Caki2 (cell line): ENCODE data around the gene FSIP1. TPM values are rescaled to one million over a fixed set of nuclear protein-coding genes. Genes with fewer than 3 reads are reported as not detected.

Experiments
- DNase-seq: peaks from one replicate; pipeline ENCODE4 v3.0.0-alpha.2; 2015; ENCODE audit warnings: low read depth
- in situ Hi-C: cut with HindIII; loops from 2 replicates; pipeline ENCODE4 v1.10.0; 2016; ENCODE audit warnings: low sequenced_read_pairs, low pct_unique_long_range_greater_than_20kb, mixed read lengths
- total RNA-seq: library from RNA; depleted of rRNA; stranded (reverse); fragments of >200 nt; shearing (Covaris generic); gene quantifications from 2 replicates; pipeline ENCODE4 v1.2.3, GENCODE V29; 2014; ENCODE audit warnings: low replicate concordance

Gene FSIP1
- total RNA-seq, 1 experiment from 2014 or later = not detected

- DNase-seq = no peak
- in situ Hi-C loops = no loop called here
Observed at GRCh38 chr15:39737196-39737550, 45.5 kb downstream of the FSIP1 start.

- DNase-seq = no peak
- in situ Hi-C loops = no loop called here
Observed at GRCh38 chr15:39736412-39737195, 46.0 kb downstream of the FSIP1 start.

- in situ Hi-C loops = no loop called here
Observed at GRCh38 chr15:39735120-39735717, 47.4 kb downstream of the FSIP1 start.

GRCh38 chr15:39731266-39731665, 51.4 kb downstream of the FSIP1 start:
- in situ Hi-C loops = no loop called here
- DNase-seq = no peak

More at GRCh38 chr15:39735120-39735717, 47.4 kb downstream of the FSIP1 start:
- DNase-seq = no peak

- no peak for DNase-seq
Observed at GRCh38 chr15:39730552-39730951, 52.1 kb downstream of the FSIP1 start.

GRCh38 chr15:39729500-39729899, 53.1 kb downstream of the FSIP1 start:
- DNase-seq = no peak

More at GRCh38 chr15:39730552-39730951, 52.1 kb downstream of the FSIP1 start:
- in situ Hi-C loops = no loop called here

GRCh38 chr15:39728845-39729244, 53.8 kb downstream of the FSIP1 start:
- no peak for DNase-seq
- in situ Hi-C loops = no loop called here

More at GRCh38 chr15:39729500-39729899, 53.1 kb downstream of the FSIP1 start:
- in situ Hi-C loops = no loop called here

- no peak for DNase-seq
- in situ Hi-C loops = no loop called here
Observed at GRCh38 chr15:39721893-39722292, 60.7 kb downstream of the FSIP1 start.

GRCh38 chr15:39720621-39721611, 61.7 kb downstream of the FSIP1 start:
- no peak for DNase-seq
- in situ Hi-C loops = no loop called here

- DNase-seq = no peak
- in situ Hi-C loops = no loop called here
Observed at GRCh38 chr15:39720081-39720480, 62.6 kb downstream of the FSIP1 start.

- in situ Hi-C loops = no loop called here
Observed at GRCh38 chr15:39719109-39719508, 63.5 kb downstream of the FSIP1 start.

GRCh38 chr15:39717134-39717533, 65.5 kb downstream of the FSIP1 start:
- in situ Hi-C loops = no loop called here
- no peak for DNase-seq

More at GRCh38 chr15:39719109-39719508, 63.5 kb downstream of the FSIP1 start:
- no peak for DNase-seq

- in situ Hi-C loops = no loop called here
- DNase-seq = no peak
Observed at GRCh38 chr15:39714251-39714650, 68.4 kb downstream of the FSIP1 start.

GRCh38 chr15:39713846-39714245, 68.8 kb downstream of the FSIP1 start:
- in situ Hi-C loops = no loop called here

GRCh38 chr15:39710681-39711080, 72.0 kb downstream of the FSIP1 start:
- DNase-seq = no peak
- in situ Hi-C loops = no loop called here

More at GRCh38 chr15:39713846-39714245, 68.8 kb downstream of the FSIP1 start:
- no peak for DNase-seq

GRCh38 chr15:39709941-39710340, 72.7 kb downstream of the FSIP1 start:
- in situ Hi-C loops = no loop called here
- no peak for DNase-seq

- DNase-seq = no peak
- in situ Hi-C loops = no loop called here
Observed at GRCh38 chr15:39706206-39706605, 76.4 kb downstream of the FSIP1 start.

GRCh38 chr15:39704689-39705088, 78.0 kb downstream of the FSIP1 start:
- in situ Hi-C loops = no loop called here
- DNase-seq = no peak

GRCh38 chr15:39704235-39704634, 78.4 kb downstream of the FSIP1 start:
- in situ Hi-C loops = no loop called here
- DNase-seq = no peak
